Caco-2 (cell line): ENCODE data around the gene PLAU. TPM values are rescaled to one million over a fixed set of nuclear protein-coding genes. Genes with fewer than 3 reads are reported as not detected.

Source experiments
- BruUV-seq: library from RNA; stranded (reverse); fragments of 400-500 nt; replicated peaks from 2 replicates; lab custom pipeline; 2021; lab: Mats Ljungman, UMichigan
- CTCF ChIA-PET: fragments of 300-600 bp; sonication (Branson Sonifier 250); formaldehyde crosslinking; loops from one replicate; lab custom pipeline; 2022; ENCODE audit warnings: antibody characterized with exemption; lab: Charles Lee
- POLR2A ChIA-PET: fragments of 300-600 bp; sonication (Branson Sonifier 250); formaldehyde crosslinking; loops from one replicate; lab custom pipeline; 2022; ENCODE audit warnings: antibody characterized with exemption; lab: Charles Lee
- DNase-seq, 2 experiments: peaks; one replicate each; pipeline versions ENCODE4 v3.0.0 to v3.0.0-alpha.2; 2020 to 2022
- H3K27me3 ChIP-seq: replicated peaks from 2 replicates; pipeline ENCODE4 v1.6.0; 2011; ENCODE audit warnings: low read length; ENCODE audit not compliant: control insufficient read depth, insufficient read depth
- H3K36me3 ChIP-seq: 2 replicates; pipeline ENCODE4 v1.5.1; 2011; ENCODE audit warnings: low read length; ENCODE audit not compliant: control insufficient read depth, insufficient read depth
- H3K4me1 ChIP-seq: fragments of 250-450 bp; sonication (Bioruptor Pico); 2 replicates; pipeline ENCODE4 v1.5.1; 2020; ENCODE audit warnings: mild to moderate bottlenecking
- H3K4me3 ChIP-seq: 2 replicates; pipeline ENCODE4 v1.5.1; 2011; ENCODE audit warnings: low read depth, mild to moderate bottlenecking, control low read depth, low read length
- H3K9me3 ChIP-seq: fragments of 250-450 bp; sonication (Bioruptor Pico); 2 replicates; pipeline ENCODE4 v1.5.1; 2020; ENCODE audit warnings: mild to moderate bottlenecking, moderate library complexity
- H3K27ac Mint-ChIP-seq: one replicate; pipeline ENCODE4 v1.8.0; 2022; ENCODE audit warnings: mixed read lengths; ENCODE audit not compliant: unreplicated experiment
- H3K27me3 Mint-ChIP-seq: one replicate; pipeline ENCODE4 v1.8.0; 2022; ENCODE audit warnings: mixed read lengths; ENCODE audit not compliant: insufficient read depth, unreplicated experiment
- H3K36me3 Mint-ChIP-seq: one replicate; pipeline ENCODE4 v1.8.0; 2022; ENCODE audit warnings: mild to moderate bottlenecking, mixed read lengths; ENCODE audit not compliant: insufficient read depth, unreplicated experiment
- H3K4me1 Mint-ChIP-seq: one replicate; pipeline ENCODE4 v1.8.0; 2022; ENCODE audit warnings: low read depth, mixed read lengths; ENCODE audit not compliant: unreplicated experiment
- H3K4me3 Mint-ChIP-seq: one replicate; pipeline ENCODE4 v1.8.0; 2022; ENCODE audit warnings: mild to moderate bottlenecking, moderate library complexity, mixed read lengths; ENCODE audit not compliant: unreplicated experiment
- H3K9me3 Mint-ChIP-seq: one replicate; pipeline ENCODE4 v1.8.0; 2022; ENCODE audit warnings: mixed read lengths; ENCODE audit not compliant: unreplicated experiment
- CTCF ChIP-seq, 2 experiments: fragments of 200-600 bp in 1 of 2; IDR thresholded peaks; 1 replicate in 1 of 2; 2 replicates in 1 of 2; pipeline versions ENCODE4 v1.5.1 to v1.8.0; 2011 to 2022; ENCODE audit warnings: antibody characterized with exemption in 1 of 2, control low read depth in 1 of 2, inconsistent platforms in 1 of 2, low read depth in 1 of 2, low read length in 1 of 2, mild to moderate bottlenecking in 1 of 2, moderate library complexity in 1 of 2; ENCODE audit not compliant: insufficient read depth in 1 of 2, severe bottlenecking in 1 of 2, unreplicated experiment in 1 of 2
- intact Hi-C: fragments of 100-400 bp; cut with micrococcal nuclease; formaldehyde crosslinking; loops from one replicate; pipeline ENCODE4 v1.10.0; 2022; ENCODE audit not compliant: unreplicated experiment
- total RNA-seq: library from RNA; stranded (reverse); gene quantifications from 2 replicates; pipeline ENCODE4 v1.2.3, GENCODE V29; 2022

PLAU gene
- total RNA-seq, 1 experiment from 2014 or later: 1.2 TPM

GRCh38 chr10:73874267-73875138 lies 36.4 kb upstream of the PLAU start, which contains the start of gene CAMK2G:
CAMK2G (minus strand) TSS chr10:73874555; CDS start chr10:73874461, 94 bp downstream.
- Histone ChIP-seq H3K4me3 (peak within 1 kb of the TSS; percentile 83), H3K4me1 (peaks cover 51% of the 10 kb centered on the region), H3K36me3 (0 out of 2 replicates have a peak, but pooled peaks cover 4% of the 10 kb centered on the region), H3K27me3 (no peaks in the 10 kb centered on the region), H3K9me3 (no peaks in the 10 kb centered on the region)
- no peak for TF ChIP-seq CTCF (IDR thresholded peaks at IDR 0.05; ENCODE audit: insufficient read depth in 1 of 2, low read depth in 1 of 2, low read length in 1 of 2, severe bottlenecking in 1 of 2, unreplicated experiment in 1 of 2)
- intact Hi-C loops: loop anchor here (10.0 kb wide), 1 partner anchor 90 kb away; the partner anchor contains the start of genes CHCHD1 and ZSWIM8
- ChIA-PET POLR2A (interaction anchor here (0.8 to 1.0 kb wide), 2 partner anchors 21 to 123 kb away, joined by 3 to 4 read pairs; partner anchors contain the start of gene VCL), CTCF (no interaction called here)
- no TSS peak for BruUV-seq
- H3K4me1 Mint-ChIP-seq: peaks cover 35% of the 10 kb centered on the region
- H3K36me3 Mint-ChIP-seq: peaks cover 35% of the 10 kb centered on the region
- peak within 1 kb of the TSS; percentile 80 for H3K27ac Mint-ChIP-seq
- H3K9me3 Mint-ChIP-seq: no peaks in the 10 kb centered on the region
- DNase-seq: peak; percentile 89 to 90
- no peaks in the 10 kb centered on the region for H3K27me3 Mint-ChIP-seq
- peak within 1 kb of the TSS; percentile 69 for H3K4me3 Mint-ChIP-seq

GRCh38 chr10:73875139-73875475 lies 35.8 kb upstream of the PLAU start:
- BruUV-seq: no TSS peak
- Mint-ChIP-seq H3K9me3 (no peaks in the 10 kb centered on the region), H3K4me3 (peak overlapping the region; percentile 69), H3K27ac (no peak overlapping the region), H3K36me3 (peaks cover 29% of the 10 kb centered on the region), H3K4me1 (peaks cover 41% of the 10 kb centered on the region), H3K27me3 (no peaks in the 10 kb centered on the region)
- CTCF ChIA-PET: interaction anchor here (0.9 kb wide), 1 partner anchor 26 kb away, joined by 3 read pairs; no protein-coding TSS in a partner anchor
- intact Hi-C loops: loop anchor here (10.0 kb wide), 1 partner anchor 90 kb away; the partner anchor contains the start of genes CHCHD1 and ZSWIM8
- no peaks in the 10 kb centered on the region for H3K27me3 ChIP-seq
- 0 out of 2 replicates have a peak, but pooled peaks cover 4% of the 10 kb centered on the region for H3K36me3 ChIP-seq
- POLR2A ChIA-PET: interaction anchor here (0.8 to 1.0 kb wide), 2 partner anchors 22 to 123 kb away, joined by 3 to 4 read pairs; partner anchors contain the start of gene VCL
- peak overlapping the region; percentile 47 for H3K4me3 ChIP-seq
- no peak for TF ChIP-seq CTCF (IDR thresholded peaks at IDR 0.05; ENCODE audit: insufficient read depth in 1 of 2, low read depth in 1 of 2, low read length in 1 of 2, severe bottlenecking in 1 of 2, unreplicated experiment in 1 of 2)
- no peak for DNase-seq
- H3K9me3 ChIP-seq: no peaks in the 10 kb centered on the region
- H3K4me1 ChIP-seq: peaks cover 49% of the 10 kb centered on the region

GRCh38 chr10:73876157-73876556 lies 34.8 kb upstream of the PLAU start:
- H3K27ac Mint-ChIP-seq: peak overlapping the region; percentile 25
- no TSS peak for BruUV-seq
- Histone ChIP-seq H3K27me3 (no peaks in the 10 kb centered on the region), H3K4me1 (peaks cover 43% of the 10 kb centered on the region), H3K9me3 (no peaks in the 10 kb centered on the region), H3K36me3 (no peaks in the 10 kb centered on the region), H3K4me3 (no peak overlapping the region)
- peak; percentile 46 to 62 for DNase-seq
- H3K9me3 Mint-ChIP-seq: no peaks in the 10 kb centered on the region
- POLR2A ChIA-PET: interaction anchor here (0.5 kb wide), 1 partner anchor 222 kb away, joined by 3 read pairs; no protein-coding TSS in a partner anchor
- intact Hi-C loops: loop anchor here (10.0 kb wide), 1 partner anchor 91 kb away; the partner anchor contains the start of genes CHCHD1 and ZSWIM8
- peak overlapping the region; percentile 32 for H3K4me3 Mint-ChIP-seq
- no peaks in the 10 kb centered on the region for H3K27me3 Mint-ChIP-seq
- peaks cover 36% of the 10 kb centered on the region for H3K4me1 Mint-ChIP-seq
- no peak for TF ChIP-seq CTCF (IDR thresholded peaks at IDR 0.05; ENCODE audit: insufficient read depth in 1 of 2, low read depth in 1 of 2, low read length in 1 of 2, severe bottlenecking in 1 of 2, unreplicated experiment in 1 of 2)
- H3K36me3 Mint-ChIP-seq: peaks cover 19% of the 10 kb centered on the region
- CTCF ChIA-PET: no interaction called here
